ENCODE data around the gene EME1. TPM values are rescaled to one million over a fixed set of nuclear protein-coding genes. Genes with fewer than 3 reads are reported as not detected.

EME1 gene
- total and polyA plus RNA-seq, 10 of the 15 experiments (the other 5 are each of a cell fraction or from before 2014, with no cell fraction given), result 13.8 to 40.5 (median 22.0) TPM

GRCh38 chr17:50426814-50427787 is 54.1 kb downstream of the EME1 start (continued):
- TF ChIP-seq ZNF687 (IDR thresholded peaks at IDR 0.05), result no peak
- 0 out of 4 replicates have a peak, but pooled peaks have one; percentile 18 to 37 for TF ChIP-seq IKZF2 (IDR thresholded peaks at IDR 0.05)
- TF ChIP-seq, protein P1, sequence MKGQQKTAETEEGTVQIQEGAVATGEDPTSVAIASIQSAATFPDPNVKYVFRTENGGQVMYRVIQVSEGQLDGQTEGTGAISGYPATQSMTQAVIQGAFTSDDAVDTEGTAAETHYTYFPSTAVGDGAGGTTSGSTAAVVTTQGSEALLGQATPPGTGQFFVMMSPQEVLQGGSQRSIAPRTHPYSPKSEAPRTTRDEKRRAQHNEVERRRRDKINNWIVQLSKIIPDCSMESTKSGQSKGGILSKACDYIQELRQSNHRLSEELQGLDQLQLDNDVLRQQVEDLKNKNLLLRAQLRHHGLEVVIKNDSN (IDR thresholded peaks at IDR 0.05; ENCODE audit: borderline replicate concordance, extremely low read length, insufficient read depth, low read depth, low read length), result no peak
- TF ChIP-seq ZNF384 (IDR thresholded peaks at IDR 0.05; ENCODE audit: borderline replicate concordance, low read depth, low read length), result no peak
- 0 out of 2 replicates have a peak, but pooled peaks have one; percentile 39 for TF ChIP-seq NR2F1 (conservative IDR thresholded peaks at IDR 0.05)
- no peak for TF ChIP-seq PAX8 (IDR thresholded peaks at IDR 0.05)
- TF ChIP-seq CREB1 (IDR thresholded peaks at IDR 0.05; ENCODE audit: low read depth), result no peak
- no peak for TF ChIP-seq ELK1 (IDR thresholded peaks at IDR 0.05; ENCODE audit: low read depth, low read length)
- TF ChIP-seq IRF4 (IDR thresholded peaks at IDR 0.05; ENCODE audit: low read depth, low read length), result no peak
- TF ChIP-seq KAT2A (conservative IDR thresholded peaks at IDR 0.05; ENCODE audit: control insufficient read depth, low read depth, low read length), result no peak
- TF ChIP-seq SIX5 (IDR thresholded peaks at IDR 0.05; ENCODE audit: low read depth, low read length, severe bottlenecking), result peak; percentile 24
- TF ChIP-seq CREM (IDR thresholded peaks at IDR 0.05; ENCODE audit: low read depth), result no peak
- TF ChIP-seq MTA2 (IDR thresholded peaks at IDR 0.05; ENCODE audit: low read depth), result peak; percentile 17; the same call in 1 of the 2 replicates
- no peak for TF ChIP-seq E4F1 (IDR thresholded peaks at IDR 0.05; ENCODE audit: borderline replicate concordance, partially characterized antibody)
- no peak; the same call in 1 of the 2 replicates for TF ChIP-seq LARP7 (IDR thresholded peaks at IDR 0.05)
- TF ChIP-seq CHD4 (IDR thresholded peaks at IDR 0.05), result no peak
- TF ChIP-seq SMC3 (IDR thresholded peaks at IDR 0.05; ENCODE audit: borderline replicate concordance, low read length), result no peak
- TF ChIP-seq IKZF1 (conservative IDR thresholded peaks at IDR 0.05), result peak; percentile 43; the same call in 1 of the 2 replicates
- TF ChIP-seq MEF2B (IDR thresholded peaks at IDR 0.05; ENCODE audit: partially characterized antibody, poor library complexity, severe bottlenecking), result no peak
- TF ChIP-seq POLR2AphosphoS5 (IDR thresholded peaks at IDR 0.05; ENCODE audit: low read length), result no peak

Data from GM12878 (cell line).